Gastrocnemius medialis (tissue), 4 donors: ENCODE measurements around the gene VNN1. TPM values are rescaled to one million over a fixed set of nuclear protein-coding genes. Genes with fewer than 3 reads are reported as not detected.

ENCODE experiments used
- ATAC-seq, 2 donors: fragments of 150-250 bp; one replicate each; pipeline ENCODE4 v1.9.1; 2016
- DNase-seq, 2 donors: peaks; one replicate each; pipeline ENCODE4 v3.0.0-alpha.2; 2019
- H3K27ac ChIP-seq, 4 donors: fragments of 200-600 bp; sonication (generic); 1 replicate in 1 of 4; 2 replicates in 3 of 4; pipeline ENCODE4 v1.5.1; 2016 to 2018; ENCODE audit warnings: mild to moderate bottlenecking in 2 of 4, moderate library complexity in 1 of 4
- H3K27me3 ChIP-seq, 3 donors: fragments of 200-600 bp; sonication (generic) in 2 of 3; 1 replicate in 1 of 3; 2 replicates in 2 of 3; pipeline versions ENCODE4 v1.5.1 to v1.6.0; 2016 to 2019; ENCODE audit warnings: mild to moderate bottlenecking in 1 of 3, moderate library complexity in 1 of 3
- H3K36me3 ChIP-seq, 2 donors: fragments of 200-600 bp; sonication (generic) in 1 of 2; one replicate each; pipeline ENCODE4 v1.5.1; 2017 to 2018
- H3K4me1 ChIP-seq, 2 donors: fragments of 200-600 bp; sonication (generic) in 1 of 2; one replicate each; pipeline ENCODE4 v1.5.1; 2016 to 2017; ENCODE audit warnings: mild to moderate bottlenecking in 2 of 2
- H3K4me3 ChIP-seq, 4 donors: fragments of 200-600 bp; sonication (generic) in 3 of 4; 1 replicate in 1 of 4; 2 replicates in 3 of 4; pipeline ENCODE4 v1.5.1; 2016 to 2019; ENCODE audit warnings: mild to moderate bottlenecking in 2 of 4
- H3K9me3 ChIP-seq, 3 donors: fragments of 200-600 bp; sonication (generic) in 2 of 3; 1 replicate in 1 of 3; 2 replicates in 2 of 3; pipeline ENCODE4 v1.5.1; 2016 to 2019
- CTCF ChIP-seq, 5 experiments: fragments of 450-650 bp in 3 of 5; fragments of 200-600 bp in 2 of 5; sonication (generic) in 2 of 5; IDR thresholded peaks in 4 of 5; conservative IDR thresholded peaks in 1 of 5; 1 replicate in 4 of 5; 2 replicates in 1 of 5; pipeline ENCODE4 v1.5.1; 2016 to 2019; ENCODE audit warnings: antibody characterized with exemption in 5 of 5, mild to moderate bottlenecking in 3 of 5, moderate library complexity in 3 of 5
- POLR2A ChIP-seq, 2 donors: fragments of 450-650 bp; IDR thresholded peaks; one replicate each; pipeline ENCODE4 v1.6.1; 2017; ENCODE audit warnings: antibody characterized with exemption in 2 of 2, mild to moderate bottlenecking in 2 of 2, moderate library complexity in 2 of 2
- in situ Hi-C, 4 donors: fragments of 200-750 bp; cut with MboI; loops; one replicate each; pipeline versions ENCODE4 v1.15.0 to v1.8.0; 2017; ENCODE audit warnings: low sequenced_read_pairs in 4 of 4
- intact Hi-C: fragments of 100-400 bp; cut with DNase I; formaldehyde crosslinking; loops from one replicate; pipeline ENCODE4 v1.15.1; 2023; ENCODE audit warnings: low total_unique reads
- total RNA-seq, 4 donors: library from RNA; depleted of rRNA; stranded (reverse); fragments of >200 nt; gene quantifications; one replicate each; pipeline versions ENCODE4 v1.1.0 to v1.2.3, GENCODE V29; 2016

Gene VNN1
- total RNA-seq, 4 donors from 2014 or later = 0.39 to 1.9 (median 0.85) TPM

- H3K27me3 ChIP-seq = no peaks in the 10 kb centered on the region
- H3K36me3 ChIP-seq = no peaks in the 10 kb centered on the region
- intact Hi-C loops (no loop called here), in situ Hi-C loops (no loop called here)
- TF ChIP-seq CTCF (IDR thresholded peaks at IDR 0.05 in 4 of 5, conservative IDR thresholded peaks at IDR 0.05 in 1 of 5) = no peak
- TF ChIP-seq POLR2A (IDR thresholded peaks at IDR 0.05) = no peak
- H3K27ac ChIP-seq = no peak overlapping the region
- H3K4me1 ChIP-seq = no peaks in the 10 kb centered on the region
- H3K9me3 ChIP-seq = no peaks in the 10 kb centered on the region
- ATAC-seq (no peak), DNase-seq (no peak)
- no peak overlapping the region for H3K4me3 ChIP-seq
Measured at GRCh38 chr6:132719736-132720448, 6.0 kb upstream of the VNN1 start.

- H3K4me1 ChIP-seq = no peaks in the 10 kb centered on the region
- DNase-seq (no peak), ATAC-seq (no peak)
- H3K4me3 ChIP-seq = no peak overlapping the region
- intact Hi-C loops = no loop called here
- no peaks in the 10 kb centered on the region for H3K9me3 ChIP-seq
- TF ChIP-seq CTCF (IDR thresholded peaks at IDR 0.05 in 4 of 5, conservative IDR thresholded peaks at IDR 0.05 in 1 of 5) (no peak), POLR2A (IDR thresholded peaks at IDR 0.05) (no peak)
- no peak overlapping the region for H3K27ac ChIP-seq
- H3K27me3 ChIP-seq = no peaks in the 10 kb centered on the region
- in situ Hi-C loops = no loop called here
- H3K36me3 ChIP-seq = no peaks in the 10 kb centered on the region
Measured at GRCh38 chr6:132715881-132716637, 2.2 kb upstream of the VNN1 start.

GRCh38 chr6:132715204-132715603, 1.3 kb upstream of the VNN1 start:
- intact Hi-C loops (no loop called here), in situ Hi-C loops (no loop called here)
- no peak for ATAC-seq
- H3K4me1 ChIP-seq = no peaks in the 10 kb centered on the region
- TF ChIP-seq CTCF (IDR thresholded peaks at IDR 0.05 in 4 of 5, conservative IDR thresholded peaks at IDR 0.05 in 1 of 5) (no peak), POLR2A (IDR thresholded peaks at IDR 0.05) (no peak)
- H3K27ac ChIP-seq = no peak overlapping the region
- no peak overlapping the region for H3K4me3 ChIP-seq
- DNase-seq = no peak
- H3K9me3 ChIP-seq = no peaks in the 10 kb centered on the region
- no peaks in the 10 kb centered on the region for H3K27me3 ChIP-seq
- no peaks in the 10 kb centered on the region for H3K36me3 ChIP-seq

DNA sequence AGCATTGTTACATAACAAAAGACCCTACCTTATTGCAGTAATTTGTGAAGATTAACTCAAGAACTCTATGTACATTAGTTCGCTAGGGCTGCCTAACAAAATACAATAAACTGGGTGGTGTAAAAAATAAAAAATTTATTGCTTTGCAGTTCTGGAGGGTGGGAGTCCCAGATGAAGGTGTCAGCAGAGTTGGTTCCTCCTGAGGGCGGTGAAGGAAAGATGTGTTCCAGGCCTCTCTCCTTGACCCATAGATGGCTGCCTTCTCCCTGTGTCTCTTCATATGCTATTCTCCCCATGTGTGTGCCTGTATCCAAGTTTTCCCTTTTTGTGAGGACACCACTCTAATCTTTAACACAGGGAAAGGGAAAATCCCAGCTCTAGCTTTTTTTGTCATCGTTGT, 305 bp upstream of the VNN1 start:
- peak in 1 of 2 donors; percentile 14 for ATAC-seq
- Histone ChIP-seq H3K9me3 (no peaks in the 10 kb centered on the region), H3K36me3 (no peaks in the 10 kb centered on the region), H3K4me3 (no peak overlapping the region), H3K27ac (peak overlapping the region in 1 of 4 donors; percentile 24), H3K4me1 (no peaks in the 10 kb centered on the region), H3K27me3 (no peaks in the 10 kb centered on the region)
- TF ChIP-seq CTCF (IDR thresholded peaks at IDR 0.05 in 4 of 5, conservative IDR thresholded peaks at IDR 0.05 in 1 of 5) (no peak), POLR2A (IDR thresholded peaks at IDR 0.05) (no peak)
- DNase-seq = no peak
- in situ Hi-C loops = no loop called here
- intact Hi-C loops = no loop called here
